C4-2B (cell line): ENCODE measurements around the gene LBHD1.
A peak's percentile ranks its signal among the peaks of the same experiment; 100 is the strongest.

Experiments
- ZFX ChIP-seq: fragments of 450-650 bp; IDR thresholded peaks from 2 replicates; pipeline ENCODE4 v1.6.1; 2017
- TF ChIP-seq, protein P1 (sequence below): fragments of 450-650 bp; conservative IDR thresholded peaks from 2 replicates; pipeline ENCODE4 v1.5.1; 2017; ENCODE audit warnings: mild to moderate bottlenecking

GRCh38 chr11:62671608-62672389 is at the start of gene LBHD1, which contains the start of gene UQCC3:
- TF ChIP-seq, protein P1, sequence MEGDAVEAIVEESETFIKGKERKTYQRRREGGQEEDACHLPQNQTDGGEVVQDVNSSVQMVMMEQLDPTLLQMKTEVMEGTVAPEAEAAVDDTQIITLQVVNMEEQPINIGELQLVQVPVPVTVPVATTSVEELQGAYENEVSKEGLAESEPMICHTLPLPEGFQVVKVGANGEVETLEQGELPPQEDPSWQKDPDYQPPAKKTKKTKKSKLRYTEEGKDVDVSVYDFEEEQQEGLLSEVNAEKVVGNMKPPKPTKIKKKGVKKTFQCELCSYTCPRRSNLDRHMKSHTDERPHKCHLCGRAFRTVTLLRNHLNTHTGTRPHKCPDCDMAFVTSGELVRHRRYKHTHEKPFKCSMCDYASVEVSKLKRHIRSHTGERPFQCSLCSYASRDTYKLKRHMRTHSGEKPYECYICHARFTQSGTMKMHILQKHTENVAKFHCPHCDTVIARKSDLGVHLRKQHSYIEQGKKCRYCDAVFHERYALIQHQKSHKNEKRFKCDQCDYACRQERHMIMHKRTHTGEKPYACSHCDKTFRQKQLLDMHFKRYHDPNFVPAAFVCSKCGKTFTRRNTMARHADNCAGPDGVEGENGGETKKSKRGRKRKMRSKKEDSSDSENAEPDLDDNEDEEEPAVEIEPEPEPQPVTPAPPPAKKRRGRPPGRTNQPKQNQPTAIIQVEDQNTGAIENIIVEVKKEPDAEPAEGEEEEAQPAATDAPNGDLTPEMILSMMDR: no peak
- peak; percentile 54; the same call in 1 of the 2 replicates for TF ChIP-seq ZFX
